ENCODE results near the gene ACTN2. TPM values are rescaled to one million over a fixed set of nuclear protein-coding genes. Genes with fewer than 3 reads are reported as not detected.

ACTN2 gene
- total RNA-seq, 2 experiments from 2014 or later, result 0.36 TPM; not detected in 1

DNA sequence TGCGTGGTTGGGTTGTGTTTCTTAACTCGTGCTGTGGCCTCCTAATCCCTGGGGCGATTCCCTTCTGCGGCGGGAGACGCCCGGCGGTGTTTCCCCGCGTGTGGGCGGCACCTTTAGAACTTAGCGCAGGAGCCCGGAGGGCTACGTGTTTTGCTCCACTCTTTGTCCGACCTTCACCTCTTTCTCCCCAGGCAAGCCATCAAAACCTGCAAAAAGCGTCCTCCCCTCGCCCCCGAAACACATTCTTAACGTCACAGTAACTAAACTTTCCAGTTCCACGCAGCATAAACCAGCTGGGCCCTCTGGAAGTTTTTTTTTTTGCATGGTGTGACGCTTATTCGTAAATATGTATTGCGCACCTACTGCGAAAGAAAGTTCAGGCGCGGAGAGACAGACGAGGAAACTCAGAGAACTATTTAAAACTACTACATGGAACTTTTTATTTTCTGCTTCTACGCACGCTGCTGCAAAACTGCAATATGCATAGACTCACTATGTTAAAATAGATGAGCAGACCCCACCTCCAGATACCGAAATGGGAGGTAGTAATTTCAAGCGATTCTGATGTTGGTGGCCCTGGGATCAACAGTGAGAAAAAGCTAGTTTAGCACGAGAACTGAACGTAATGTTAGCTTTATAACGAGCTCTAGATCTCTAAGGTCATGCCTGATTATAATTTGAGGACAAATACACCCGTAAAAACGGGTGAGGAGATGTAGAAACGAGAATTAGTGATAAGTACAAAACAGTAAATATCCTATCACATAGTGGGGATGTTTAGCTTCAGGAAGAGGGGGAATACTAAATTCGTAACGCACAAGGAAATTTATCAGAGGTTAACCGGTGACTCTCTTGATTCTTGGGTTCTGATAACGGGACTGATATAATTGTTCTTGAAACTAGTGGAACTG is 109.7 kb downstream of the ACTN2 start:
- intact Hi-C loops (cut with micrococcal nuclease), result loop anchor here (1.0 to 10.0 kb wide), 10 partner anchors 37 to 1631 kb away; partner anchors contain the start of genes ACTN2, B3GALNT2, HEATR1 and LYST
- no peaks in the 10 kb centered on the region for H3K27me3 Mint-ChIP-seq (ENCODE audit: low read depth)

DNA sequence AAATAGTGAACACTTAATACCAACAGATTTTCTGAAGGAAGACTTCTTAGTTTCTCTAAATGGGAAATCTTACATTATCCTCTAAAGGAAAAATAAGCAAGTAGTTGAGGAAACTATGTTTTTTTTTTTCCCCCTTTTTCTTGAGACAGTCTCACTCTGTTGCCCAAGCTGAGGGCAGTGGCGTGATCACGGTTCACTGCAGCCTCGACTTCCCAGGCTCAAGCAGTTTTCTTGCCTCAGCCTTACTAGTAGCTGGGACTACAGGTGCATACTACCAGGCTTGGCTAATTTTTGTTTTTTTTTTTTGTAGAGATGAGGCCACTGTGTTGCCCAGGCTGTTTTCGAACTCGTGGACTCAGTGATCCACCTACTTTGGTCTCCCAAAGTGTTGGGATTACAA is 112.7 kb downstream of the ACTN2 start:
- H3K4me1 Mint-ChIP-seq (ENCODE audit: low read depth), result peaks cover 60% of the 10 kb centered on the region
- H3K36me3 Mint-ChIP-seq (ENCODE audit: low read depth), result peaks cover 19% of the 10 kb centered on the region
- no peaks in the 10 kb centered on the region for H3K27me3 Mint-ChIP-seq (ENCODE audit: low read depth)
- H3K9me3 Mint-ChIP-seq, result no peaks in the 10 kb centered on the region
- H3K4me3 Mint-ChIP-seq, result no peak overlapping the region
- CTCF ChIA-PET, result no interaction called here
- no peak for DNase-seq
- H3K27ac Mint-ChIP-seq, result no peak overlapping the region
- intact Hi-C loops (cut with micrococcal nuclease), result loop anchor here (10.0 kb wide), 2 partner anchors 1294 to 1634 kb away; partner anchors contain the start of genes B3GALNT2 and RBM34

More for the DNA sequence above, 109.7 kb downstream of the ACTN2 start:
- DNase-seq, result peak; percentile 75
- H3K4me3 Mint-ChIP-seq, result peak overlapping the region; percentile 80
- CTCF ChIA-PET, result no interaction called here
- H3K4me1 Mint-ChIP-seq (ENCODE audit: low read depth), result peaks cover 35% of the 10 kb centered on the region
- H3K9me3 Mint-ChIP-seq, result no peaks in the 10 kb centered on the region
- peaks cover 2% of the 10 kb centered on the region for H3K36me3 Mint-ChIP-seq (ENCODE audit: low read depth)
- H3K27ac Mint-ChIP-seq, result peak overlapping the region; percentile 86

DNA sequence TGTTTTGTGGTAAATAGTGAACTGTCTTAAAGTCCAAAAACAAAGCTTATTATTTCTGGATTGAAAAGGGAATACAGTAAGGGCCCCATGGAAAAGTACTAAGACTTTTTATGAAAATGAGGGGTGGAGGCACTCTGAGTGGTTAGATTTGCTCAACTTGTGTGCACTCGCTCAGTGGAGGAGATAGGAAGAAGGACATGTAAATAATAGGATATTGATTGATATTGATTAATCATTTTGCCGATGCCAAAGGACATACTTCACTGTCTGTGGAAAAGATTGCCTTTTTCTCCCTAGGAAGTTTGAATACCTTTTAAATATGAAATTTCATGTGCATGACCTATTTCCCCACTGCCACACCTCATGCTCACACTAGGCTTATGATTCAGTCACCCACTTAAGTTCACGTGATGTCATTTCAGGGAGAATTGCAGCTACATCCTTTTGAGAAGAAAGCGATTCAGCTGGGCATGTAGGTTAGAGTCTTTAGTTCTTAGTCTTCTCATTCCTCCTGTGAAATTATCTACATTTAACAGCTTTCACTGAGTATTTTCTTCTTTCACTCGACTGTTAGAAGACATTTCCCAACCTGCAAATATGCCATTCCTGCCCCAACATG is 113.8 kb downstream of the ACTN2 start:
- H3K27me3 Mint-ChIP-seq (ENCODE audit: low read depth), result no peaks in the 10 kb centered on the region
- no peaks in the 10 kb centered on the region for H3K9me3 Mint-ChIP-seq
- H3K4me1 Mint-ChIP-seq (ENCODE audit: low read depth), result peaks cover 58% of the 10 kb centered on the region
- CTCF ChIA-PET, result interaction anchor here (0.9 to 1.6 kb wide), 4 partner anchors 13 to 762 kb away, joined by 3 to 4 read pairs (median 3); no protein-coding TSS in a partner anchor
- H3K27ac Mint-ChIP-seq, result peak overlapping the region; percentile 77
- H3K36me3 Mint-ChIP-seq (ENCODE audit: low read depth), result peaks cover 23% of the 10 kb centered on the region
- intact Hi-C loops (cut with micrococcal nuclease), result loop anchor here (1.0 kb wide), 1 partner anchor 658 kb away; the partner anchor contains the start of gene GPR137B
- H3K4me3 Mint-ChIP-seq, result no peak overlapping the region
- DNase-seq, result peak; percentile 40

DNA sequence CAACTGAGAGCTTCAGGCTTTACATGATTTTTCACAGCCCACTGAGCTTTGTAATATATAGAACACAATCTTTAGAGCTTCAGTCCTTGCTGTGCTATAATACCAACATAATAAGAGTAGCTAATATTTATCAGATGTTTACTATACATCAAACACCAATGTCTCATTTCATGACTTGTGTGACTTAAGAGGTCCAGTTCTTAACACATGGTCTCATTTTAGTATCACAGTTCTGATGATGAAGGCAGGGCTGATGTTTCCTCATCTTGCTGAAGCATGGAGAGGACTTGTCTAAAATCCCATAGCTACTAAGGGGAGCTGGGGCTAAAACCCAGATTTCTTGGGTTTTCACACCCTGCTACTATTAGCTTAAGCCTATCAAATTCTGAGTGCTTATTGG is 114.3 kb downstream of the ACTN2 start:
- H3K27ac Mint-ChIP-seq, result peak overlapping the region; percentile 77
- intact Hi-C loops (cut with micrococcal nuclease), result loop anchor here (1.0 kb wide), 1 partner anchor 658 kb away; the partner anchor contains the start of gene GPR137B
- H3K4me1 Mint-ChIP-seq (ENCODE audit: low read depth), result peaks cover 58% of the 10 kb centered on the region
- H3K36me3 Mint-ChIP-seq (ENCODE audit: low read depth), result peaks cover 24% of the 10 kb centered on the region
- DNase-seq, result no peak
- H3K4me3 Mint-ChIP-seq, result no peak overlapping the region
- no peaks in the 10 kb centered on the region for H3K27me3 Mint-ChIP-seq (ENCODE audit: low read depth)
- H3K9me3 Mint-ChIP-seq, result no peaks in the 10 kb centered on the region
- CTCF ChIA-PET, result interaction anchor here (1.2 to 1.6 kb wide), 5 partner anchors 10 to 761 kb away, joined by 3 to 4 read pairs (median 4); no protein-coding TSS in a partner anchor

DNA sequence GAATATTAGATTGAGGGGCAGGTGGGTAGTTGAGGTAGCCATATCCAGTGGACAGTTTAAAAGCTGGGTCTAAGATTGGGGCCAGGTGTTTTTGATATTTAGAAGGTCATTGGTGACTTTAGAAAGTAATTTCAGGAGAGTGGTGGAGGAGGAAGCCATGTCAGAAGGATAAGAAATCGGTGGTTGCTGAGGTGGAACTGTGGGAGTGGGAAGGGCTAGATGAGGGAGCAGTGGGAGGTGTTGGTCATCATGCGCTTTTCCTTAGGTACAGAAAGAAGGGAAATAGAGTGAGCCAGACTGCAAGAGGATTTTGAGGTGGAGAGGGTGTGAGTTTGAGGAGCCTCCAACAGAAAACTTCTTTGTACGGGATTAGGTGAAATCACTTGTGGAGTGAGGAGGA is 116.0 kb downstream of the ACTN2 start:
- Mint-ChIP-seq H3K27me3 (ENCODE audit: low read depth) (no peaks in the 10 kb centered on the region), H3K36me3 (ENCODE audit: low read depth) (peaks cover 27% of the 10 kb centered on the region), H3K9me3 (no peaks in the 10 kb centered on the region), H3K27ac (peak overlapping the region; percentile 47), H3K4me1 (ENCODE audit: low read depth) (peaks cover 55% of the 10 kb centered on the region), H3K4me3 (no peak overlapping the region)
- CTCF ChIA-PET, result interaction anchor here (0.9 kb wide), 1 partner anchor 42 kb away, joined by 3 read pairs; no protein-coding TSS in a partner anchor
- intact Hi-C loops (cut with micrococcal nuclease), result no loop called here
- DNase-seq, result no peak

DNA sequence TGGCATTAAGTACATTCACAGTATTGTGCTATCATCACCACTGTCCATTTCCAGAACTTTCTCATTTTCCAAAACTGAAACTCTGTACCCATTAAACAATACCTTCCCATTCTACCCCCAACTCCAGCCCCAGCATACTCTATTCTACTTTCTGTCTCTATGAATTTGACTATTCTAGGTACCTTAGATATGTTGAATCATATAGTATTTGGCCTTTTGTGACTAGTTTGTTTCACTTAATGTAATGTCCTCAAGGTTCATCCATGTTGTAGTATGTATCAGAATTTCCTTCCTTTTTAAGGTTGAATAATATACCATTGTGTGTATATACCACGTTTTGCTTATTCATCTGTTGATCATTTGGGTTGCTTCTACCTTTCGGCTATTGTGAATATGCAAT is 120.3 kb downstream of the ACTN2 start:
- DNase-seq, result no peak
- Mint-ChIP-seq H3K36me3 (ENCODE audit: low read depth) (peaks cover 49% of the 10 kb centered on the region), H3K27me3 (ENCODE audit: low read depth) (no peaks in the 10 kb centered on the region), H3K9me3 (no peaks in the 10 kb centered on the region), H3K27ac (no peak overlapping the region), H3K4me3 (no peak overlapping the region), H3K4me1 (ENCODE audit: low read depth) (peaks cover 40% of the 10 kb centered on the region)
- intact Hi-C loops (cut with micrococcal nuclease), result no loop called here
- CTCF ChIA-PET, result no interaction called here

DNA sequence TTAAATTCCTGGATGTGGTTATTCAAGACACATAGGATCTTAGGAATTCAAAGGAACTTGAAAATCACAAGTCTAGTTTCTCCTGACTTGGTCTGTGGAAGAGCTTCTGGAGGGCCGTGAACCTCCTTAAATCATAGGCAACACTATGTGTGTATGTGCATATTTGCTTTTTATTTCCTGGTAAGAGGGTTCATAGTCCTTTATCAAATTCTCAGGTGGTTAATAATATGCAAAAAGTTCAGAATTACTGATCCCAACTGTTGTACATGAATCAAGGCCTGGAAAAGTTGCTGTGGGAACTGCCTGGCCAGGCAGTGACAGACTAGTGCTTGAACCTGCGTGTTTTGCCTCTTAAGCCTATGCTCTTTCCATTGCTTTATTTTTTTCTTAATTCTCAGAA is 121.7 kb downstream of the ACTN2 start:
- Mint-ChIP-seq H3K36me3 (ENCODE audit: low read depth) (peaks cover 45% of the 10 kb centered on the region), H3K27ac (no peak overlapping the region), H3K9me3 (no peaks in the 10 kb centered on the region), H3K4me3 (no peak overlapping the region), H3K27me3 (ENCODE audit: low read depth) (no peaks in the 10 kb centered on the region), H3K4me1 (ENCODE audit: low read depth) (peaks cover 27% of the 10 kb centered on the region)
- CTCF ChIA-PET, result interaction anchor here (2.9 kb wide), 1 partner anchor 49 kb away, joined by 8 read pairs; no protein-coding TSS in a partner anchor
- intact Hi-C loops (cut with micrococcal nuclease), result no loop called here
- DNase-seq, result no peak

DNA sequence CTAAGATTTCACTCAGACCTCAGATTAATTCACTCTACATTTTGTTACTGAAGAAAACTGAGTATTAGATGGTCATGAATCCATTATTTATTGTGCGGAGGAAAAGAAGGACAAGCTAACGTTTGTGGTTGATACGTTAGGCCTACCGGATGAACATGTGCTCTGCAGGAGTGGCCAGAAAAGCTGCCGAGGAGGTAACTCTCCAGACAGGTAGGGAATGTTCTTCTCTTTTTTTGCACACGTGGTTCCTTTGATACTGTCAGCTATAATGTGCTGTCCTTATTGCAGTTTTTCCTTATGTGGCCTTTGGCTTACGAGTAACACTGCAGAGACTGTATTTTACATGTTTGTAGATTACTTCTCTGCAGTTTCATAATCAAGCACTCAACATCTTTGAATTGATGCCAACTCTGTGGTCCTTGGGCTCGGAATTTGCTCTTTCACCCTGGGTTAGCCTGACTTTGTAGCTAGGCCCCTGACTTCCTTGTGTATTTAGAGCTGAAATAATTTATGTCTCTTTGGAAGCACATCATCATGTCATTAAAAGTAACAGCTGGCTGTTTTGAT is 122.3 kb downstream of the ACTN2 start:
- H3K36me3 Mint-ChIP-seq (ENCODE audit: low read depth), result peaks cover 42% of the 10 kb centered on the region

DNA sequence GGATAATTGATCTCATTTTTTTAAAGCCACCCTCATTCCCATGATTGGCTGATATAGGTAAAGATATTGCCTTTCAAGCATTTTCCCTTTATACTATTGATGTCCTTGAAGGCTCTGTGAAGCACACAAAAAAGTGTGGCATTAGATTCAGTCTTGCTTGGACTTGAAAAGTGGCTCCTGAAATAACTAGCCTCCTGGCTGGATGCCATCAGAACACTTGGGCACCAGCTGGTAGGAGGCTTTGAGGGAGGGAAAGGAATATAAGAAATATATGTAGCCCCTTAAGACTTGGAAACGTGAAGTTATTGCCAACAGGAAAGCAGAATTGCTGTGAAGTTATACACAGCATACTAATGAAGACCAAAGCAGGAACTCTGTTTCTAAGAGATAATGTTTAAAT is 122.8 kb downstream of the ACTN2 start:
- no peak overlapping the region for H3K27ac Mint-ChIP-seq
- CTCF ChIA-PET, result interaction anchor here (2.9 kb wide), 1 partner anchor 50 kb away, joined by 8 read pairs; no protein-coding TSS in a partner anchor
- no peaks in the 10 kb centered on the region for H3K27me3 Mint-ChIP-seq (ENCODE audit: low read depth)
- H3K4me1 Mint-ChIP-seq (ENCODE audit: low read depth), result peaks cover 21% of the 10 kb centered on the region
- H3K9me3 Mint-ChIP-seq, result no peaks in the 10 kb centered on the region
- peaks cover 46% of the 10 kb centered on the region for H3K36me3 Mint-ChIP-seq (ENCODE audit: low read depth)
- DNase-seq, result no peak
- intact Hi-C loops (cut with micrococcal nuclease), result no loop called here
- H3K4me3 Mint-ChIP-seq, result no peak overlapping the region

More for the DNA sequence above, 122.3 kb downstream of the ACTN2 start:
- Mint-ChIP-seq H3K4me1 (ENCODE audit: low read depth) (peaks cover 22% of the 10 kb centered on the region), H3K9me3 (no peaks in the 10 kb centered on the region), H3K27ac (no peak overlapping the region), H3K27me3 (ENCODE audit: low read depth) (no peaks in the 10 kb centered on the region), H3K4me3 (no peak overlapping the region)
- CTCF ChIA-PET, result interaction anchor here (2.9 kb wide), 1 partner anchor 49 kb away, joined by 8 read pairs; no protein-coding TSS in a partner anchor
- DNase-seq, result no peak
- intact Hi-C loops (cut with micrococcal nuclease), result no loop called here

DNA sequence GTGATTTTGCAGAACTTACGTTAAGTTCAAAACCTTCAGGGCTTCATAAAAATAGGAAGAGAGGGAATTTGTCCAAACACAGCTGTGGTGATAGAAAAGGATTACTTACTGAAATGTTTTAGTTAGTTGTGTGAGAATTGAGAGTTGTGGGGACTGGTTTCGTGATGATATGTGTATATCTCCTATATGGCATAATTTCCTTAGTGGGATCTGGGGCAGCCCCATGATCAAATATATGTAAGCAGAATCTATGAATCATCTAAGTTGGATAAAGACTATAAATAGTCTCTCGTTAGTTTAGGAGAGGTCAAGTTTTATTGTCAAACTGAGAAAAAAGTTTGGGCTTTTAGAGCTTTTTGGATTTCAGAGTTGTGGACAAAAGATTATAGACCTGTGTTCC is 123.7 kb downstream of the ACTN2 start:
- Mint-ChIP-seq H3K9me3 (no peaks in the 10 kb centered on the region), H3K36me3 (ENCODE audit: low read depth) (peaks cover 44% of the 10 kb centered on the region), H3K4me1 (ENCODE audit: low read depth) (peaks cover 21% of the 10 kb centered on the region), H3K4me3 (no peak overlapping the region), H3K27me3 (ENCODE audit: low read depth) (no peaks in the 10 kb centered on the region), H3K27ac (peak overlapping the region; percentile 42)
- intact Hi-C loops (cut with micrococcal nuclease), result no loop called here
- DNase-seq, result no peak
- CTCF ChIA-PET, result interaction anchor here (2.9 kb wide), 1 partner anchor 51 kb away, joined by 8 read pairs; no protein-coding TSS in a partner anchor

DNA sequence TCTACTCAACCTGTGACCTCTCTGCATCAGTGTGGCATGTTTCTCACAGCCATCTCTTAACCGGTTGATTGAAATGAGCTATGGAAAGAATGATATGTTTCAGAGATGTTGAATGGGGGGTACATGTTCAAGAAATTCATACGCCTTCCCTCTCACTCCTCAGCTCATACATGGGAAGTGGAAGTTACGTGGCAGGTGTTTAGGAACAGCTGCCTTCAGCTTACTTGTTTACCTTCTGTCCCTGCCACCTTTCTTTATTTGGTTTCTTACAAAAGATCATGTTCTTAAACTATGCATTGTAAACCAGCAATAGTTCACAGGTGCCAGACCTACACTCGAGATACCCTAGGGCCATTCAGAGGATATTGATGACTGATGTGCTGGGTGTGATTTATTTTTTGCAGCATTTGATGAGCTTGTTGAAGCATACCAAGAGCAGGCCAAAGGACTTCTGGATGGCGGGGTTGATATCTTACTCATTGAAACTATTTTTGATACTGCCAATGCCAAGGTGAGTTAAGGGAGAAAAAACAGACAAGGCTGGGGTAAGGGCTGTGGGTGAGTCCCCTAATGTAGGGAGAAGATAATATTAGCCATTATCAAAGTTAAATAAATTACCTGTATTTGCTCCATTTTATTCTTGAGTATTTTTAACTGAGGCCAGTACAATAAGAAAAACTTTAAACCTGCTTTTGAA is 126.2 kb downstream of the ACTN2 start:
- intact Hi-C loops (cut with micrococcal nuclease), result no loop called here
- H3K27ac Mint-ChIP-seq, result no peak overlapping the region
- no peaks in the 10 kb centered on the region for H3K27me3 Mint-ChIP-seq (ENCODE audit: low read depth)
- no peaks in the 10 kb centered on the region for H3K9me3 Mint-ChIP-seq
- H3K36me3 Mint-ChIP-seq (ENCODE audit: low read depth), result peaks cover 56% of the 10 kb centered on the region
- no peak for DNase-seq
- CTCF ChIA-PET, result interaction anchor here (1.2 kb wide), 1 partner anchor 53 kb away, joined by 4 read pairs; no protein-coding TSS in a partner anchor
- H3K4me3 Mint-ChIP-seq, result no peak overlapping the region
- peaks cover 20% of the 10 kb centered on the region for H3K4me1 Mint-ChIP-seq (ENCODE audit: low read depth)

Measured in activated naive CD4-positive, alpha-beta T cell treated with anti-CD3 and anti-CD28 coated beads for 36 hours (primary cell).